HL-60 (cell line): ENCODE measurements around the gene ANO2.

Experiments
- DNase-seq, 2 experiments: peaks; one replicate each; pipeline ENCODE4 v3.0.0-alpha.2; 2010 to 2020; ENCODE audit warnings: low read depth in 1 of 2, low spot score in 1 of 2
- H3K27ac ChIP-seq: fragments of 250-450 bp; sonication (Bioruptor Pico); replicated peaks from 2 replicates; pipeline ENCODE4 v1.5.1; 2020; ENCODE audit warnings: mild to moderate bottlenecking, moderate library complexity
- H3K27me3 ChIP-seq: fragments of 250-450 bp; sonication (Bioruptor Pico); 2 replicates; pipeline ENCODE4 v1.5.1; 2021; ENCODE audit warnings: mild to moderate bottlenecking, moderate library complexity; ENCODE audit not compliant: insufficient read depth, poor library complexity, severe bottlenecking
- H3K4me3 ChIP-seq: replicated peaks from 2 replicates; pipeline ENCODE4 v1.5.1; 2011; ENCODE audit warnings: mild to moderate bottlenecking, control low read depth, low read length; ENCODE audit not compliant: insufficient read depth
- CTCF ChIP-seq: IDR thresholded peaks from one replicate; pipeline ENCODE4 v1.5.1; 2011; ENCODE audit warnings: low read length, control low read depth, inconsistent platforms; ENCODE audit not compliant: insufficient read depth
- GABPA ChIP-seq: IDR thresholded peaks from 2 replicates; pipeline ENCODE4 v1.6.1; 2012; ENCODE audit warnings: low read depth
- POLR2AphosphoS5 ChIP-seq: IDR thresholded peaks from 2 replicates; pipeline ENCODE4 v1.6.1; 2012; ENCODE audit warnings: low read depth
- SPI1 ChIP-seq: IDR thresholded peaks from 2 replicates; pipeline ENCODE4 v1.6.1; 2012; ENCODE audit warnings: low read depth, mild to moderate bottlenecking, borderline replicate concordance
- TF ChIP-seq, protein P1 (sequence below): IDR thresholded peaks from 2 replicates; pipeline ENCODE4 v1.6.1; 2012; ENCODE audit warnings: low read depth; ENCODE audit not compliant: insufficient replicate concordance

Gene ANO2

DNA sequence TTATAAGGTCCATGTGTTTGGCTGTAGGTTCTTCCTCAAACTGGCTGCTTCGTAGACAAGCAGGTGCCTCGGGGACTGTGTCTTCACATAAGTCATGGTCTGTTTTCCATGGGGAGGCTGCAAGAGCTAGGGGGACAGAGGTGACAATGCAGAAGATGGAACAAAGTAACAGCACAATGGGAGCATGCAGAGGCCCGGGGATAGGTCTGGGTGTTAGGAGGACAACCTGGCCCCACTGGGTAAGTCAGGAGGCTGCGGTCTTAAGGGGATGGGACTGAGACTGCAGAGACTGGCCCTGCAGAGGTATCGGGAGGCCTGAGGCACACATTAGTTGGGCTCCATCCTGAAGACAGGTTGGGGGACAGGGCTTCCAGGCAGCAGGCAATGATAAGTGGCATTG lies 424.2 kb downstream of the ANO2 start:
- Histone ChIP-seq H3K27ac (no peak overlapping the region), H3K27me3 (no peaks in the 10 kb centered on the region), H3K4me3 (no peak overlapping the region)
- no peak for DNase-seq
- TF ChIP-seq CTCF (no peak), GABPA (no peak), SPI1 (no peak)

GRCh38 chr12:5520037-5520436 lies 425.0 kb downstream of the ANO2 start:
- Histone ChIP-seq H3K27ac (no peak overlapping the region), H3K4me3 (no peak overlapping the region), H3K27me3 (no peaks in the 10 kb centered on the region)
- DNase-seq: no peak
- TF ChIP-seq SPI1: no peak

DNA sequence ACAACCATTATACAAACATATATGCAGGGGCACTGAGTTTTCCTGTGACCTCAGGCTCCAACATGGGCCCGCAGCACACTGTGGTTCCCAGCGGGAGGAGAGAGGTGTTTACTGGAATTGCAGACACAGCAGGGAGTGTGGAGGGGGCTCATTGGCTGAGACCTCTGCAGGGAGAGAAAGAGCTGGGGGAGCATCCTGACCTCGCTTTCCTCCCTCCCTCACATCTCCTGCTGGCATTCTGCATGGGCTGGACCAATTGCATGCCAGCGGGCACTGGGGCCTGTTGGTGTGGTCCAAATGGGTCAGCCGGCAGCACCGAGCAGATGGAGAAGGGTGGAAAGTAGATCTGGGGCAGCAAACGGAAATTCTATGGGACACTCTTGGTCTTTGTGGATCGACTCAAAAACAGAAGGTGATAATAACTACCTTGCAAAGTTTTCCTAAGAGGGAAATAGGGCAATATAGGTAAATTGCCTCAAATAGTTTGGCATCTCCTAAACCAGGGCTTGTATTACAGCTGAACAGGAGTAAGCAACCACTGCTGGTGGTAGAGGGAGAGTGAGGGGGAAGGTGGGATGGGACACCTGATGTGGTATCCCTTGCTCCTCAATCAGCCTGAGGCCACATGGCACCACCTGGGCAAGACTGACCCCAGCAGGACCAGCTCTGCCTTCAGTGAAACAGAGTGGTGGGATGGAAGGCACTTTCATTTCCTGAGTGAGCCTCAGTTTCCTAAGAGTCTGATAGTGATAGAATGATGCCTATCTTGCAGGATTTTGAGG lies 426.3 kb downstream of the ANO2 start:
- H3K27me3 ChIP-seq: no peaks in the 10 kb centered on the region

GRCh38 chr12:5516371-5517241 lies 428.5 kb downstream of the ANO2 start:
- no peak for DNase-seq
- H3K4me3 ChIP-seq: no peak overlapping the region
- H3K27ac ChIP-seq: no peak overlapping the region
- TF ChIP-seq CTCF (no peak), SPI1 (no peak), GABPA (no peak), POLR2AphosphoS5 (no peak)
- TF ChIP-seq, protein P1, sequence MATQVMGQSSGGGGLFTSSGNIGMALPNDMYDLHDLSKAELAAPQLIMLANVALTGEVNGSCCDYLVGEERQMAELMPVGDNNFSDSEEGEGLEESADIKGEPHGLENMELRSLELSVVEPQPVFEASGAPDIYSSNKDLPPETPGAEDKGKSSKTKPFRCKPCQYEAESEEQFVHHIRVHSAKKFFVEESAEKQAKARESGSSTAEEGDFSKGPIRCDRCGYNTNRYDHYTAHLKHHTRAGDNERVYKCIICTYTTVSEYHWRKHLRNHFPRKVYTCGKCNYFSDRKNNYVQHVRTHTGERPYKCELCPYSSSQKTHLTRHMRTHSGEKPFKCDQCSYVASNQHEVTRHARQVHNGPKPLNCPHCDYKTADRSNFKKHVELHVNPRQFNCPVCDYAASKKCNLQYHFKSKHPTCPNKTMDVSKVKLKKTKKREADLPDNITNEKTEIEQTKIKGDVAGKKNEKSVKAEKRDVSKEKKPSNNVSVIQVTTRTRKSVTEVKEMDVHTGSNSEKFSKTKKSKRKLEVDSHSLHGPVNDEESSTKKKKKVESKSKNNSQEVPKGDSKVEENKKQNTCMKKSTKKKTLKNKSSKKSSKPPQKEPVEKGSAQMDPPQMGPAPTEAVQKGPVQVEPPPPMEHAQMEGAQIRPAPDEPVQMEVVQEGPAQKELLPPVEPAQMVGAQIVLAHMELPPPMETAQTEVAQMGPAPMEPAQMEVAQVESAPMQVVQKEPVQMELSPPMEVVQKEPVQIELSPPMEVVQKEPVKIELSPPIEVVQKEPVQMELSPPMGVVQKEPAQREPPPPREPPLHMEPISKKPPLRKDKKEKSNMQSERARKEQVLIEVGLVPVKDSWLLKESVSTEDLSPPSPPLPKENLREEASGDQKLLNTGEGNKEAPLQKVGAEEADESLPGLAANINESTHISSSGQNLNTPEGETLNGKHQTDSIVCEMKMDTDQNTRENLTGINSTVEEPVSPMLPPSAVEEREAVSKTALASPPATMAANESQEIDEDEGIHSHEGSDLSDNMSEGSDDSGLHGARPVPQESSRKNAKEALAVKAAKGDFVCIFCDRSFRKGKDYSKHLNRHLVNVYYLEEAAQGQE: no peak
- H3K27me3 ChIP-seq: no peaks in the 10 kb centered on the region

More for the DNA sequence above, 426.3 kb downstream of the ANO2 start:
- DNase-seq: no peak
- H3K27ac ChIP-seq: no peak overlapping the region
- H3K4me3 ChIP-seq: no peak overlapping the region
- TF ChIP-seq, protein P1: no peak
- TF ChIP-seq SPI1 (no peak), CTCF (no peak), GABPA (no peak), POLR2AphosphoS5 (no peak)
